DMS53 treated with DMSO at 0.1 percent for 48 hours (cell line): ENCODE data around the gene NRG2.

Experiments
- DNase-seq: peaks from one replicate; lab custom pipeline; 2025; ENCODE audit not compliant: unreplicated experiment; lab: John Stamatoyannopoulos, UW

Gene NRG2

GRCh38 chr5:139910901-139911300 is 132.2 kb downstream of the NRG2 start:
- no peak for DNase-seq

- no peak for DNase-seq
Measured at GRCh38 chr5:139910036-139910435, 133.1 kb downstream of the NRG2 start.

- no peak for DNase-seq
Measured at GRCh38 chr5:139908749-139909148, 134.3 kb downstream of the NRG2 start.

- DNase-seq, result no peak
Measured at GRCh38 chr5:139906661-139907060, 136.4 kb downstream of the NRG2 start.

- no peak for DNase-seq
Measured at GRCh38 chr5:139904816-139905661, 138.1 kb downstream of the NRG2 start.

GRCh38 chr5:139904566-139904815 is 138.6 kb downstream of the NRG2 start:
- DNase-seq, result no peak

- DNase-seq, result no peak
Measured at GRCh38 chr5:139903795-139904565, 139.1 kb downstream of the NRG2 start.

GRCh38 chr5:139903450-139903794 is 139.7 kb downstream of the NRG2 start:
- no peak for DNase-seq

- DNase-seq, result no peak
Measured at GRCh38 chr5:139901986-139902385, 141.1 kb downstream of the NRG2 start.

GRCh38 chr5:139901251-139901575 is 141.9 kb downstream of the NRG2 start:
- no peak for DNase-seq

- no peak for DNase-seq
Measured at GRCh38 chr5:139900546-139901250, 142.4 kb downstream of the NRG2 start.

- no peak for DNase-seq
Measured at GRCh38 chr5:139898981-139899380, 144.1 kb downstream of the NRG2 start.

GRCh38 chr5:139897982-139898381 is 145.1 kb downstream of the NRG2 start:
- no peak for DNase-seq

- no peak for DNase-seq
Measured at GRCh38 chr5:139897342-139897741, 145.8 kb downstream of the NRG2 start.

GRCh38 chr5:139896718-139897117 is 146.4 kb downstream of the NRG2 start:
- no peak for DNase-seq

- DNase-seq, result no peak
Measured at GRCh38 chr5:139895647-139896046, 147.5 kb downstream of the NRG2 start.

GRCh38 chr5:139895046-139895445 is 148.1 kb downstream of the NRG2 start:
- no peak for DNase-seq

GRCh38 chr5:139893873-139894272 is 149.2 kb downstream of the NRG2 start:
- DNase-seq, result no peak

GRCh38 chr5:139889410-139889809 is 153.7 kb downstream of the NRG2 start:
- no peak for DNase-seq

GRCh38 chr5:139888370-139888769 is 154.7 kb downstream of the NRG2 start:
- DNase-seq, result no peak

GRCh38 chr5:139886213-139886612 is 156.9 kb downstream of the NRG2 start:
- DNase-seq, result no peak

GRCh38 chr5:139885857-139886208 is 157.3 kb downstream of the NRG2 start:
- no peak for DNase-seq
